Stimulated activated naive CD8-positive, alpha-beta T cell treated with anti-CD3 and anti-CD28 coated beads, Interleukin-15, amount 100 ng/mL, for 72 hours (primary cell): ENCODE data around the gene DNAH3.

ENCODE experiments used
- ATAC-seq: fragments of 150-1000 bp; cut with Tn5 transposase; 2 replicates; pipeline ENCODE4 v1.10.0; 2021; ENCODE audit warnings: mild to moderate bottlenecking, moderate library complexity
- DNase-seq, 2 donors: peaks; one replicate each; pipeline ENCODE4 v3.0.0; 2021 to 2022
- H3K27ac Mint-ChIP-seq, 2 donors: one replicate each; pipeline ENCODE4 v1.8.0; 2022; ENCODE audit warnings: mild to moderate bottlenecking in 2 of 2, mixed read lengths in 2 of 2, moderate library complexity in 2 of 2
- H3K27me3 Mint-ChIP-seq: one replicate; pipeline ENCODE4 v1.8.0; 2022; ENCODE audit warnings: mixed read lengths
- H3K4me1 Mint-ChIP-seq: one replicate; pipeline ENCODE4 v1.8.0; 2022; ENCODE audit warnings: mild to moderate bottlenecking, mixed read lengths
- H3K4me3 Mint-ChIP-seq, 2 donors: one replicate each; pipeline ENCODE4 v1.8.0; 2022; ENCODE audit warnings: mild to moderate bottlenecking in 2 of 2, mixed read lengths in 2 of 2, moderate library complexity in 1 of 2
- H3K9me3 Mint-ChIP-seq, 2 donors: one replicate each; pipeline ENCODE4 v1.8.0; 2022; ENCODE audit warnings: mixed read lengths in 2 of 2

Gene DNAH3

GRCh38 chr16:20899477-20900298, 251.0 kb downstream of the DNAH3 start:
- H3K4me1 Mint-ChIP-seq = peaks cover 70% of the 10 kb centered on the region
- no peaks in the 10 kb centered on the region for H3K27me3 Mint-ChIP-seq
- DNase-seq = no peak
- peak; percentile 6 for ATAC-seq
- H3K4me3 Mint-ChIP-seq = peak overlapping the region; percentile 79 to 95
- peak overlapping the region; percentile 96 to 99 for H3K27ac Mint-ChIP-seq
- H3K9me3 Mint-ChIP-seq = no peaks in the 10 kb centered on the region

- DNase-seq (no peak), ATAC-seq (no peak)
- Mint-ChIP-seq H3K27ac (no peak overlapping the region), H3K4me3 (peak overlapping the region; percentile 79 to 95), H3K4me1 (peaks cover 64% of the 10 kb centered on the region), H3K9me3 (no peaks in the 10 kb centered on the region), H3K27me3 (no peaks in the 10 kb centered on the region)
Observed at GRCh38 chr16:20899071-20899470, 251.6 kb downstream of the DNAH3 start.

GRCh38 chr16:20897922-20898321, 252.7 kb downstream of the DNAH3 start:
- no peak for ATAC-seq
- peaks cover 53% of the 10 kb centered on the region for H3K4me1 Mint-ChIP-seq
- no peaks in the 10 kb centered on the region for H3K27me3 Mint-ChIP-seq
- no peak for DNase-seq
- H3K4me3 Mint-ChIP-seq = peak overlapping the region; percentile 6 to 32
- H3K27ac Mint-ChIP-seq = no peak overlapping the region
- H3K9me3 Mint-ChIP-seq = no peaks in the 10 kb centered on the region

- no peak overlapping the region for H3K27ac Mint-ChIP-seq
Observed at GRCh38 chr16:20897253-20897897, 253.3 kb downstream of the DNAH3 start.

GRCh38 chr16:20894388-20894787, 256.3 kb downstream of the DNAH3 start:
- peaks cover 36% of the 10 kb centered on the region for H3K4me1 Mint-ChIP-seq
- no peaks in the 10 kb centered on the region for H3K9me3 Mint-ChIP-seq
- no peak for DNase-seq
- no peak overlapping the region for H3K27ac Mint-ChIP-seq
- ATAC-seq = no peak
- no peaks in the 10 kb centered on the region for H3K27me3 Mint-ChIP-seq
- no peak overlapping the region for H3K4me3 Mint-ChIP-seq

More at GRCh38 chr16:20897253-20897897, 253.3 kb downstream of the DNAH3 start:
- ATAC-seq (no peak), DNase-seq (no peak)
- H3K4me3 Mint-ChIP-seq = peak overlapping the region; percentile 6 to 32
- no peaks in the 10 kb centered on the region for H3K27me3 Mint-ChIP-seq
- peaks cover 48% of the 10 kb centered on the region for H3K4me1 Mint-ChIP-seq
- H3K9me3 Mint-ChIP-seq = no peaks in the 10 kb centered on the region

GRCh38 chr16:20889625-20890275, 260.9 kb downstream of the DNAH3 start:
- DNase-seq = no peak

GRCh38 chr16:20887207-20887606, 263.4 kb downstream of the DNAH3 start:
- ATAC-seq (no peak), DNase-seq (no peak)
- H3K4me3 Mint-ChIP-seq = no peak overlapping the region
- no peak overlapping the region for H3K27ac Mint-ChIP-seq
- H3K27me3 Mint-ChIP-seq = no peaks in the 10 kb centered on the region
- peaks cover 20% of the 10 kb centered on the region for H3K4me1 Mint-ChIP-seq
- H3K9me3 Mint-ChIP-seq = no peaks in the 10 kb centered on the region

More at GRCh38 chr16:20889625-20890275, 260.9 kb downstream of the DNAH3 start:
- Mint-ChIP-seq H3K4me3 (no peak overlapping the region), H3K27ac (no peak overlapping the region), H3K9me3 (no peaks in the 10 kb centered on the region), H3K4me1 (peaks cover 12% of the 10 kb centered on the region), H3K27me3 (no peaks in the 10 kb centered on the region)
- ATAC-seq = no peak

GRCh38 chr16:20886320-20886719, 264.3 kb downstream of the DNAH3 start:
- Mint-ChIP-seq H3K4me3 (no peak overlapping the region), H3K27ac (no peak overlapping the region), H3K27me3 (no peaks in the 10 kb centered on the region), H3K9me3 (no peaks in the 10 kb centered on the region), H3K4me1 (peaks cover 17% of the 10 kb centered on the region)
- DNase-seq (no peak), ATAC-seq (no peak)

- Mint-ChIP-seq H3K4me3 (no peak overlapping the region), H3K9me3 (no peaks in the 10 kb centered on the region), H3K4me1 (peaks cover 34% of the 10 kb centered on the region), H3K27me3 (no peaks in the 10 kb centered on the region), H3K27ac (no peak overlapping the region)
- peak; percentile 91 for ATAC-seq
- DNase-seq = no peak
Observed at GRCh38 chr16:20884240-20884556, 266.4 kb downstream of the DNAH3 start.

GRCh38 chr16:20883554-20884239, 266.9 kb downstream of the DNAH3 start:
- Mint-ChIP-seq H3K4me1 (peaks cover 39% of the 10 kb centered on the region), H3K4me3 (no peak overlapping the region)
- no peak for DNase-seq

More at GRCh38 chr16:20883554-20884239, 266.9 kb downstream of the DNAH3 start:
- peak; percentile 17 for ATAC-seq
- H3K27ac Mint-ChIP-seq = no peak overlapping the region
- H3K9me3 Mint-ChIP-seq = no peaks in the 10 kb centered on the region
- H3K27me3 Mint-ChIP-seq = no peaks in the 10 kb centered on the region
